Activated CD8-positive, alpha-beta memory T cell treated with anti-CD3 and anti-CD28 coated beads, Interleukin-2, amount 50 U/mL, for 4 hours (primary cell): ENCODE measurements around the gene TTC23L.

Experiments used
- DNase-seq: peaks from one replicate; pipeline ENCODE4 v3.0.0-alpha.2; 2020

TTC23L gene

DNA sequence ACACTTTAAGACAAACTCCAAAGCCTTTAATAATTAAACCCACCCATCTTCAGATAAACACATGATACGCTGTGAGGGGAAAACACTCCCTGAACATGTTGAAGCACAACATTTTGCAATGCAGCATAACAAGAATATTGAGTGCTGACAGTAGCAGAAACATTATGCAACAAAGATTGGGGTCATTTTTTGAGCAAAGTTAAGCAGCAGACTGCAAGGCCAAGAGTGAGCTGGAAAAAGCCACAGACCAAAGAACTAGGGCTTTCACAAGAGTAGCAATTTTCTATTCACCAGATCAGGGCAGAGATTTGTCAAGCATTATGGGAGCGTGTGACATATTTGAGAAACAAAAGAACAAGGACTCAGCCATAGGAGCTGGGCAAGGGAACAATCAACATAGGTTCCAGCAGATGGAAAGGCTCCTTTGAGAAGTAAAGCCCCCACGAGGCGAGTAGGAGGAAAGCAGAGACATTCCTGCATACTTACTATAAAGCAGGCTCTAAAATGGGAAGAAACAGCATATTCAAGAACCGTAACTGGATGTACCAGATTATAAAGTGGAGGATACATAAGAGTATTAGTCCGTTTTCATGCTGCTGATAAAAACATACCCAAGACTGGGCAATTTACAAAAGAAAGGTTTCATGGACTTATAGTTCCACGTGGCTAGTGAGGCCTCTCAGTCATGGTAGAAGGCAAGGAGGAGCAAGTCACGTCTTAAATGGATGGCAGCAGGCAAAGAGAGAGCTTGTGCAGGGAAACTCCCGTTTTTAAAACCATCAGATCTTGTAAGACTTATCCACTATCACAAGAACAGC lies 4.8 kb upstream of the TTC23L start:
- no peak for DNase-seq

DNA sequence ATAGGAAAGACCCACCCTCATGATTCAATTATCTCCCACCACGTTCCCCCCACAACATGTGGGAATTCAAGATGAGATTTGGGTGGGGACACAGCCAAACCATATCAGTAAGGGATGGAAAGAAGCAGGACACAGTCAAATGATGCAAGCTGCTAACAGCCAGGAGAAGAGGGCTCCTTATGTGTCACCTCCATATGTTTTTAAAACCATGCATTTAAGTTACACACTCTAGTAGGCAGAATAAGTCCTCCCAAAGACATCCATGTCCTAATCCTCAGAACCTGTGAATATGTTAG lies 4.2 kb upstream of the TTC23L start:
- no peak for DNase-seq

DNA sequence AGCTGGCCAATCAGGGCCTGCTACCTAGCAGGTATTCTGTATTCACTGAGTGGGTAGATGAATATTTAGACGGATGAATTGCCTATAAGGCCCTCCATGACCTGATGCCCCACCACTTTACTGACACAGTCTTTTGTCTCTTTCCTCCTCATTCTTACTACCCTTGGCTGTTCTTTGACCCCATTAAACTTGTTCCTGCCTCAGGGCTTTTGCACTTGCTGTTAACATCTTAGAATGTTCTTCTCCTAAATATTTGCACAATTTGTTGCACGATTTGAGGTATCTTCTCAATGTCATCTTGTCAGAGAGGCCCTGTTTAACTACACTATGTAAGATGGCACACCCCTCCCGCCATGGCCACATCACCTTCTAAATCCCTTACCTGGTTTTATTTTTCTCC lies 3.3 kb upstream of the TTC23L start:
- no peak for DNase-seq

DNA sequence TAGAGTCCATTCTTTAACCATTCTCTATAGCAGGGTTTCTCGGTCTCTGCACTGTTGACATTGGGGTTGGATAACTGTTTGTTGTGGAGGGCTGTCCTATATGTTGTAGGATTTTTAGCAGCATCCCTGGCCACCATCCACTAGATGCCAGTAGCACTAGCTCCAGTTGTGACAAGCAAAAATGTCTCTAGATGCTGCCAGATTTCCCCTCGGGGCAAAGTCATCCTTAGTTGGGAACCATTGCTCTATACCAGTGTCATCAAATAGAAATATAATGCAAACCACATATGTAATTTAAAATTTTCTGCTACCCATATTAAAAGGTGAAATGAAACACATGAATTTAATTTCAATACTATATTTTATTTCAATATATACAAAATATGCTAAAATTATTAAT lies 2.9 kb downstream of the TTC23L start:
- DNase-seq, result no peak

DNA sequence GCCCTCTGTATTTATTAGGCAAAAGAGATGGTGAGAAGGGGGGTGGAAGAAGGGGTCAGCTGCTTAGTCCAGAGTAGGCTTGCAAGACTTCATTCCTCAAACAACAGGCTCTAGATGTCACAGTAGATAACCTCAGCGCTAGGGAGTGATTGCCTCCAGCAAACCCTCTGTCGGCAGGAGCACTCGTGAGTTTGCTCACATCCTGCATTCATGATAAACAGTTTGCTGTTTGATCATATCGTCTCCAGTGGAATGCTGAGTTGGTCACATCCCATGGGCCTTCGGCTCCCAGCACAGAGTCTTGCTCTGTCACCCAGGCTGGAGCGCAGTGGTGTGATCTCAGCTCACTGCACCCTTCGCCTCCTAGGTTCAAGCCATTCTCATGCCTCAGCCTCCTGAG lies 3.6 kb downstream of the TTC23L start:
- DNase-seq, result no peak

DNA sequence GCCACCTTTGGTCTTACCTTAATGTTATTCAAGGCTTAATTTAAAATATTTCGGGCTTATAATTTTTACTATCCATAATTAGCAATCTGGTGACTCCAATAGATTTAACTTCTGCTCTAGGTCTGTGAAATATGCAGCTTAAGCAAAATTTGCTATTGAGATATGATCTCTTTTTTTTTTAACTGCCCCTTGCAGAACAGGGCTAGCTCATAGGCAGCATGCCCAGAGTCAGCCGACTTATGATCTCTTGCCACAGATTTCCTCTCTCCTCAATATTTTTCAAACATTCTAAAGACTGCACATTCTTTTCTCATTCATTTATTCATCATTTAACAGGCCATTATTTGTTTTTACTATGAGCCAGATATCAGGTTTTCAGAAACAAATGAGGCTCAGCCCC lies 4.5 kb downstream of the TTC23L start:
- DNase-seq, result no peak

DNA sequence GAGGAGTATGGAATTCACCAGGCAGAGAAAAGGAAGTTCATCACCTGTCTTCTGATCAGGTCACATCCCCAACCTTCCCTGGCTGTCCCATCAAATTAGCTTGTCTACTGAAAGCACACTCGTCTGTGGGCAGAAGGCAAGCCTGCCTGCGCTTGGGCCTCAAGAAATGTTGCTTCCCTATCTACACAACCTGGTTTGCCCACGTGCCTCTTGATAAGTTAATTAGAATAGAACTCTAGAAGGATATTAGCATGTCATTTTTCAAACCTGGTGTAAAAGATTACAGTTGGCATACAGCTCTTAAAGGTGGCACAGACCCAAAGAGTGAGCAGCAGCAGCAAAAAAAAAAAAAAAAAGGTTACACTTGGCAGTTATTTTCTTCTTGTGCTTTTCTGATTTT lies 5.1 kb downstream of the TTC23L start:
- DNase-seq, result no peak

DNA sequence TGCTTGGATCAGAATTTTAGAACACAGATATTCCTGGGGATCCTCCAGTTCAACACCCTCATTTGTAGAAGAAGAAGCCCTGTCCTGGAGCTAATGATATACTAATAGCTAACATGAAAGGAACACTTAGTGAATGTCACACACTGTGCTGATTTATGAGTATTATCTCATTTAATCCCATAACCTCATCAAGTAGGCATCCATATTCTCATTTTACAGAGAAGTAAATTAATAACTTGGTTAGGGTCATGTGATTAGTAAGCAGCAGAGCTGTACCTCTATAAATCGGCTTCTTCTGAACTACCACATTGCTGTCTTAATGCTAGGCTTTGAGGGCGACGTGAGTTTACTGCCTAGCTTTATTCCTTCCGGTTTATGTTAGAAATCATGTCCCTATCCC lies 6.0 kb downstream of the TTC23L start:
- no peak for DNase-seq

DNA sequence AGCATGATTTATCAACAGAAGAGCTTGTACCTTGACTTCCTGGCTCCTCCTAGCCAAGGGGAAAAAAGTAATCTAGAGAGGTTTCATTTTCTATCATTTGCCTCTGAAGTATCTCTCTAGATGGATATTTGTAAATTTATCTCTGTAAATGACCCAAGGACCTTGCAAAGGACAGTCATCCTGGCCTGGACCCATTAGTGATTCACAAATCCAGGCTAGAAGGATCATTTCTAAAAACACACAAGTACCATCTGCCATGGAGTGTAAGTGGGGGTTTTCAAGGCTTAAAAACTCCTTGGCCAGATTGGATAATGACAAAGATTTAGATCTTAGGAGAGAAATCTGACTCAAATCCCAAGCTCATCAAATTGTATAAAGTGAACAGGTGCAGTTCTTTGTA lies 8.1 kb downstream of the TTC23L start:
- DNase-seq, result no peak

DNA sequence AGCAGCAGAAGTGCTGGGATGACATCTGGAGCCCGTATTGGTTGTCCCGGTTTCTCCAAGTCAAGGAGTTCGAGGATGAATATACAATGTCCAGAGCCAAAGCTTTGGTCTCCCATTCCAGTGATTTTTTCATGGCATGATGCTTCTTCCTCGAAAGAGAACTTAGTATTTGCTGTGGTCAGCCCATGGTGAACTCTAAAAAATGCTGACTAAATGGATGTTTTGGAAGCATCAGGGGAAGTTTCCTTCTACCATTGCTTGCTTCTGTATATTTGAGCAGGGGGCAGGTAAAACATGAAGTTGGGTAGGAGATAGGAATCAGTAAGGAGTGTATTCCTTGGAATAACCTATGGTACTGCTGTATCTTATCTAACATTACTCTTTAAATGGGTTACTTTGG lies 8.6 kb downstream of the TTC23L start:
- no peak for DNase-seq

DNA sequence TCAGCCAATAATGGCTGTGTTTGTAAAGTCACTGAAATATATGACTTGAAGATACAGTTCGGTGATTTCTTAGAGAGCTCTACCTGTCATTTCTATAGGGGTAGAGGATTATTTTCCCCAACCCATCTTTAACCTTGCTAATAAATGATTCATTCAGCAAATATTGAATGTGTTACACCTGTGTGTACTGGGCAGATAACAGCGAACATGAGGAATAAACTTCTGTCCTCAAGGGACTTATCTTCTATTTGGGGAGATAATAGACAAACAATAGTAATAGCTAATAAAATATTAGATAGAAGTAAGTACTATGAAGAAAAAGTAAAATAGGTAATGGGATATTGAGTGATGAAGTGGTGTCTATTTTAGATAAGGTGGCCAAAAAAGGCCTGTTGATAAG lies 9.3 kb downstream of the TTC23L start:
- no peak for DNase-seq

DNA sequence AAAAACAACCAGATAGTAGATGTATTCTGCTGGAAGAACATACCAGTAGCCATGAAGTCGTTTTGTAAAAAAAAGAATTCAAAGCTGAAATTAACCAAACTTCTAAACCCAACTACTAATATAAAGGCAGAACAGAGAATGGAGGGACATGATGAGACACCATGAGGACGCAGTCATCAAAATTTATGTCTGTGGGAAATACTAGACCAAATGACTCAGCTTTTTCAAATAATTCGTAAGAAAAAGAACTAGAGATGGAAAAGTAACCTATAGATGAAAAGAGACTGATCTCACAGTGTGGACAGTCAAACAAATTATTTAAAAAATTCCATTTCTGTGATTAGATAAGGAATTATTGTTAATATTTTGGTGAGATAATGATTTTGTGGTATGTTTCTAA lies 10.3 kb downstream of the TTC23L start:
- no peak for DNase-seq

DNA sequence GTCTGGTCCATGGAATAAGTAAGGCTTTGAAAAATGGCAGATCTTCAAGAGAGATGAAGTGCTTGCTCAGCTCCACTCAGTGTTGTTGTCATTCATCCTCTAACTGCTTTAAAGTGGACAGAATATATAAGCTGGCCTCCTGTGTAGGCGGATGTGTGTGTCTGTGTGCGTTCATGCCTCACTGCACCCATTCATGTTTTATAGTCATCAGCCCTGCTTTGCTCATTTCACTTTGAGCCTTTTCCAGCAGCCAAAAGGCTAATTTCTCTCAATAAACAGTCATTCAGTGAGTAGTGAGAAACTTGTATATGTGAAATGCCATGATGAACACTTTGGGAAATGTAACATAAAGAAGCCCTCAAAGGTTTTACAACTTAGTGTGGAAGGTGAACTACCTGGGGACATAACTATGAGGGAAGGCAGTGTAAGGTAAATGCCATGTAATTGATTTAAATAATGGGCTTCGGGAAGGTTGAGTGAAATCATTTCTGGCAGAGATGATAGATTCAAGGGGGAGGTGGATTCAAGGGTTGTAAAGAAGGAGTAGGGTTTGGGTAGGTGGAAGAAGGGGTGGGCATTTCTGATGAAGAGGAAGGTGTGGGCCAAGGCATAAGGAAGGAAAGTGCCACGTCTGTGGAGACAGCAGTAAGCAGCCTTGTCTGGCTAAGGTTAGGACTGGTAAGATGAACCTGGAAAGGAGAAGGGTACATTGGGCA lies 15.7 kb downstream of the TTC23L start:
- DNase-seq, result no peak

DNA sequence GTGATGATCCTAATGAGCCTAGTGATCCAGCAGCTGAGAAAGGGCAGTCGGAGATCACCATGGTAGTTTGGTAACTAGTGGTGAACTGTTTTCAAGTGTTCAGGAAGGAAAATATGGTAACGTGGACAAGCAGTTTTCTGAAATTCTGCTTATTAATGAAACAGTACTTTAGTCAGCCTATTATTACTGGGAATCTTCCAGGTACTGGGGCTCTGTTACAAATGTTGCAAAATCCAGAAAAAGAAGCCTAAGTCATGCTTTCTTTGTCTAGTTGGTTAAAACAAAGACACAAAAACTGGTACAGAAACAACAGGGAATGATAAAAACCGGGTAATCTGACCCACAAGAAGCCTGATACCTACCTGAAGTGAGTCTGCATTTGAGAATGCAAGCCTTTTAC lies 18.2 kb downstream of the TTC23L start:
- no peak for DNase-seq

DNA sequence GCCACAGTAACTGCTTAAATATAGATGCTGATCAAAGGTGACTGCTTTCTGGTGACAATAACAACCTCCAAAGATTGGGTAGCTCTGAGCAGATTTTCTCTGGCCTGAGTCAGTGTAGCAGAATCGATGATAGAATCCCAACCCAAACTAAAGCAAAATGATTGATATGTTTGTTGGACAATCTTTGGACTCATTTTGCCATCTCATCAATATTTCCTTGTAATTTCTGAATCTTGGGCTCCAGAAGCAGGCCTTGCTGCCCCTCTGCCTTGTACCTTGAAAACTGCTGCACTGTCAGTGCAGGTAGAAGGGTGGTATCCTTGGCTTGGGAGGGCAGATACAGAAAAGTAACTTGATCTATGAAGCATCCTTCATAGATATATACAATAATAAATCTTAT lies 18.9 kb downstream of the TTC23L start:
- no peak for DNase-seq

DNA sequence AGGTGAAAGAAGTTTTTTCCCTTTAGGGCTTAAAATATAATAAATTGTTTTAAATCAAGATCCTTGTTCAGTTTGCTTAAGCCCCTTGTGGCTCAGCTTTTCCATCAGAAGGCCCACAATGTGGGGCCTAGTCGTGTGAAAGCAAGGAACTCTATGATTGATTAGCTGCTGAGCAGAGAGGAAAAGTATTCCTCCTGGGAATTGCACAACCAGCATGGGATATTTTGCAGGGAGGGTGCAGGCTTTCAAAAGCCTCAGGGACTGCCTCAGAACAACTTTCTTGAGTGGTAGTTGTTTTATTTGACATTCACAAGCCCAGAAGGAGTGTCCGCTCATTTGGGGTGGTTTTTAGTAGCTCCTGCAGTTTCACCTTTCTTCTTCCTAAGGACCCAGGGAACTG lies 19.8 kb downstream of the TTC23L start:
- no peak for DNase-seq

DNA sequence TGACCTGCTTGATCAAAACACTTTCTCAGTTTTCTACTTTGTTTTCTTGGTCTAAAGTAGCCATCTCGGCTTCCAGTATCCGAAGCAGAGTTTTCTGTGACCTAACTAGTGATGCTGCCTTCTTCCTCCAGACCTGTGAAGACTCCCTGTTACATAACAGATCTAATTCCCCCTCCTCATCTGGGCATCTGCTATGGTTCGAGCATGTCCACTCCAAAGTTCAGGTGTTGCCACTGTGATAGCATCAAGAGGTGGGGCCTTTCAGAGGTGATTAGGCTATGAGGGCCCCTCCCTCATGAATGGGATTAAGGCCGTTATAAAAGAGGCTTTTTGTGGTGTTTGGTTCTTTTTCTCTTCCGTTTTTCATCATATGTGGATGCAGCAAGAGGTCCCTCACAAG lies 20.3 kb downstream of the TTC23L start:
- DNase-seq, result no peak

DNA sequence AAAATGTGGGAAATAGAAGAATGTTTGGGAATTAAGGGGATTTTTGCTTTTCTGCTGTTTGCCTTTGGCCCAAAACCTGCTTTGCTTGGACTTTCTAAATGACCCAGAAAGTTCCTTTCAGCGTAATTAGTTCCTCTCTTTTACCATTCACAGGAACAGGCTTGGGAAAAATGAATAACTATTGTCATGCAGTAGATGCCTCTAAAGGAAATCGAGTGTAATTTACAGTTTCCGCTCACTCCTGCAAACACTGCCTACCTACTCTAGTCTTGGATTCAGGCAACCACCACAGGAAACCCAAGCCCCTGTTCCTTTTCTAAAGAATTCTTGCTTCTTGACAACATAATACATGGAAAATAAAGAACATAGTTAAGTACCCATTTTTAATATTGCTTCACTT lies 25.0 kb downstream of the TTC23L start:
- DNase-seq, result no peak

DNA sequence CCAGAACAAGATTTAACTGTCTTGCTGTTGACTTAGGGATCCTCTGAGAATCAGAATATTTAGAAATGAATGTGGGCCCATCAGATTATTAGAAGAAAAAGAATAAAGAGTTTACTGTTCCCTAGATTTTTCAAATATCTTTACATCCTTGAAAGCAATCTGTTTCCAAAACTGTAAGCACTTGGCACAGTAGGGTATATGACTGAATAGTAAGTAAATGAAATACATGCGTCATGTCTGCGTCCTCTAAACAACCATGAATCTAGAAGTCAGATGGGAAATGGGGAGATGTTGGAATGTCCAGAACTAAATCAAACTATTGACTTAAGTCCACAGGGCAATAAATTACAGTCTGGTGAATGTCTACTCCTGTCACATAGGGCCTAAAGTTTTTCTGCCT lies 26.1 kb downstream of the TTC23L start:
- no peak for DNase-seq

DNA sequence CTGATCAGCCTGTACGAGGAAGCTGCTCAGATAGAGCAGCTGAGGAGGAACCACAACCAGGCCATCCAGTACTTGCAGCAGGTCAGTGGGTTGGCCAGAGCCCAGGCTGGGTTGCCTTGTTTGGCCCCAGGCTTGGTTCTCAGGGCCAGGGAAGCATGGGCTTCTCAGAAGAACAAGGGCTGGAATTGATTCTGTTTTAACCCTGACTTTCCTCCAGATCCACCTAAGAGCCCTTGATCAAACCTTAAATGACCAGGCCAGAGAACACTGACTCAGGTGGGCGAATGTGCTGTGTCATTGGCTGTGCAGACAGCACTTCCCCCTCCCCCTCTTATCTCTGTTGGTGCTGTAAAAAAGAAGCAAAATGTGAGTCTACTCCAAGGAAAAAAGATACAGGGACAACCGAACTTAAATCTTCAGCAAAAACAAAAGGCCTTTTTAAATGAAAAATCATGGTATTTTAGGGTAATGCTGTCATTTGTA lies 28.1 kb downstream of the TTC23L start:
- no peak for DNase-seq

DNA sequence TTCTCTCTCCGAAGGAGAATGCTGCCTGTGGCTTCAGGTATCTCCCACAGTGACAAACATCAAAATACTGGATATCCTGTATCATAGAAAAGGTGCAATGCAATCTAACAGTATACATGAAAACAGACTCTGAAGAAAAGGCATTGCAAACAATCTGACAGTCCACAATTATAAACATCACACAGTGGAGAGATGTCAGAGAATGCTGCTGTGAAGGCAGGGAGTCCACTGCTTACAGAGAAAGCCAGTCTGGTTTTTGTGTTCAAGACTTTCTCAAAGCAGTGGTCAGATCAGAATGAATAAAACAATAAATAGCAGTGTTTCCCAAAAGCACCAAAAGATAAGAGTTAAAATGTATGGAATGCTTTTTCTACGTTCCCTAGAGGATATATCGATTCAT lies 28.7 kb downstream of the TTC23L start:
- no peak for DNase-seq

DNA sequence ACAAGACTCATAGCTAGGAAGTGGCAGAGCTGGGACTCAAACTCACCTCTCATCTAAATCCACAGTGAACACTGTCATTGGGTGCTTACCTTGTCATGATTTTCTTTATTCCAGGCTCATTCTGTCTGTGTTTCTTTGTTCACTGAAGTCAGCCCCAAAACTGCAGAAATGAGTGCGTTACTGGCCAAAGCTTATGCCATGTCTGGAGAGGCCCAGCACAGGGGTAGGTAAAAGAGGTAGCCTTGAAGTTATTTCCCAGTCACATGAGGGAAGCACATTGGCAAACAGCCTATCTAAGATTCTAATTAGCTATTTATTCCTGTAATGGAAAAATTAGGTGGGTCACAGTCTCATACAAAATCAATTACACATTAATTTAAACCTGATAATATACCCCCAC lies 29.8 kb downstream of the TTC23L start:
- no peak for DNase-seq

DNA sequence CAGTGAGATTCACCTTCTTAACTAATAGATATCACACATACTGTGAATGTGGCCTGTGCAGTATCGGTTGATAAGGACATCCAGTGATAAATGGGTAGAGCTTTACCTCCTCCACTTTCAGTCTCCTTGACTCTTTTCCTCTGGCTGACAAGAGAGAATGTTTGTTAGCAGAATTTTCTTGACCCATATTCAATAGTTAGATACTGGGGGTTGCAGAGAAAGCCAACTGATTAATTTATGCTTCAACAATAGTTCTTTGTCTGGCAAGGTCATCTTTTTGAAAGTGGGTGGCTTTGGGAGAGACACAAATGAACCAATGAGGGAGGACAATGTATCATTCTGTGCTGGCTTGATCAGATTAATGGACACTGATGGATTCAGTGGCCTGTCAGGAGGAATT lies 30.3 kb downstream of the TTC23L start:
- DNase-seq, result no peak

DNA sequence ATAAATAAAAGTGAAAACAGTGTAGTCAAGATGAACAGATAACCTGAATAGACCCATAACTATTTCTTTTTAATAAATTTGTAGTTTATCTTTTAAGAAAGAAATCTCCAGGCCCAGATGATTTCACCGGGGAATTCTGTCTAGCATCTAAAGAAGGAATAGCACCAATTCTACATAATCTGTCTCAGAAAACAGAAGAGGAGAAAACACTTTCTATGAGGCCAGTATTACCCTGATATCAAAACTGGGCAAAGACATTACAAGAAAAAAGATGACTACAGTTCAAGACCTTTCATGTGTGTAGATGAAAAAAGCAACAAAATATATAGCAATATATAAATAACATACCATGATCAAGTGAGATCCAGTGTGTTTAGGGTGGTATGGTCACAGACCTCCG lies 31.4 kb downstream of the TTC23L start:
- DNase-seq, result no peak

DNA sequence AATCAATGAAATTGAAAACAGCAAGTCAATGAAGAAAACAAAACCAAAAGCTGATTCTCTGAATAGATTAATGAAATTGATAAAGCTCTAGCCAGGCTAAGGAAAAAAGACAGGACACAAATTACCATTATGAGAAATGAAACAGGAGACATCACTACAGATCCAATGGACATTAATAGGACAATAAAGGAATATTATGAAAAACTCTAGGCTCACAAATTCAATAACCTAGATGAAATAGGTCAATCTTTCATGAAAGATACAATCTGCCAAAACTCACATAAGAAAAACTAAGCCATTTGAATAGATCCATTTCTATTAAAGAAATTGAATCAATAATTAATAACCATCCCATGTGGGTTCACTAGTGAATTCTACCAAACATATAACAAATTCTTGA lies 37.3 kb downstream of the TTC23L start:
- no peak for DNase-seq
